Thyroid gland (tissue), 4 donors: ENCODE measurements around the gene ARMC7.

ENCODE experiments used
- CTCF ChIP-seq, 6 experiments: fragments of 200-600 bp in 3 of 6; fragments of 450-650 bp in 3 of 6; sonication (generic) in 3 of 6; IDR thresholded peaks; one replicate each; pipeline ENCODE4 v1.5.1; 2016 to 2019; ENCODE audit warnings: antibody characterized with exemption in 6 of 6, mild to moderate bottlenecking in 2 of 6, inconsistent platforms in 1 of 6, moderate library complexity in 1 of 6
- POLR2A ChIP-seq, 2 donors: fragments of 450-650 bp; IDR thresholded peaks; one replicate each; pipeline ENCODE4 v1.6.1; 2017; ENCODE audit warnings: antibody characterized with exemption in 2 of 2, mild to moderate bottlenecking in 2 of 2, moderate library complexity in 1 of 2

GRCh38 chr17:75146592-75146991 is 36.8 kb downstream of the ARMC7 start:
- TF ChIP-seq CTCF (IDR thresholded peaks at IDR 0.05), result no peak
- TF ChIP-seq POLR2A (IDR thresholded peaks at IDR 0.05), result no peak
